ENCODE data around the gene GCC2.

DNA sequence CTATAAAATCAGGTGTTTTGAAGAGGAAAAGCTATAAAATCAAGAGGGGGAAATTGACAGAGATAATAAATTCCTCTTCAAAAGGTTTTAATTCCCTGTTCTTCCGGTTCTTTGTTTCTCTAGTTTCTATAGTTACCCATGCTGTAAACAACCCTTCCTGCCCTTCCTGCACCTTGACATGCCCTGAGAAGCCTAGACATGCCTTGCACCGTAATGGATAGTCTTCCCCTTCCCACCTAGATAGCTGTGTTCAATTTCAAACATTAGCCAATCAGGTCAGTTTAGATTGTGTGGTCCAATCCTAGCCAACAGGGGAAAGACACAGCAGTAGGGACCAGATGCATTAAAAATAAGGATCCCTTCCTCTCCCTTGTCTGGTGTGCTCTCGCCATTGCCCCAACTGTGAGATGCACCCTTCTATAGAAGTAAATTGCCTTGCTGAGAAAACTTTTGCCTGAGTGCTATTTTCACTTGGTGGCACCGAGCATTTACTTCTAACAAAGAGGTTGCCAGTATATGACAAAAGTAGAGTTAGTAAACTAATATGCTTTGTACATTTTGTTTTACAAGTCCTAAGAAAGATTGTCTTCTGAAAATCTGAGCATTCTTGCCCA lies 44.1 kb upstream of the GCC2 start:
- TF ChIP-seq, protein P1, sequence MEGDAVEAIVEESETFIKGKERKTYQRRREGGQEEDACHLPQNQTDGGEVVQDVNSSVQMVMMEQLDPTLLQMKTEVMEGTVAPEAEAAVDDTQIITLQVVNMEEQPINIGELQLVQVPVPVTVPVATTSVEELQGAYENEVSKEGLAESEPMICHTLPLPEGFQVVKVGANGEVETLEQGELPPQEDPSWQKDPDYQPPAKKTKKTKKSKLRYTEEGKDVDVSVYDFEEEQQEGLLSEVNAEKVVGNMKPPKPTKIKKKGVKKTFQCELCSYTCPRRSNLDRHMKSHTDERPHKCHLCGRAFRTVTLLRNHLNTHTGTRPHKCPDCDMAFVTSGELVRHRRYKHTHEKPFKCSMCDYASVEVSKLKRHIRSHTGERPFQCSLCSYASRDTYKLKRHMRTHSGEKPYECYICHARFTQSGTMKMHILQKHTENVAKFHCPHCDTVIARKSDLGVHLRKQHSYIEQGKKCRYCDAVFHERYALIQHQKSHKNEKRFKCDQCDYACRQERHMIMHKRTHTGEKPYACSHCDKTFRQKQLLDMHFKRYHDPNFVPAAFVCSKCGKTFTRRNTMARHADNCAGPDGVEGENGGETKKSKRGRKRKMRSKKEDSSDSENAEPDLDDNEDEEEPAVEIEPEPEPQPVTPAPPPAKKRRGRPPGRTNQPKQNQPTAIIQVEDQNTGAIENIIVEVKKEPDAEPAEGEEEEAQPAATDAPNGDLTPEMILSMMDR (IDR thresholded peaks at IDR 0.05; ENCODE audit: insufficient read depth, low read length) = no peak
- no peak for TF ChIP-seq POLR2AphosphoS5 (IDR thresholded peaks at IDR 0.05; ENCODE audit: low read depth)
- TF ChIP-seq REST (IDR thresholded peaks at IDR 0.05; ENCODE audit: insufficient replicate concordance, low read depth) = no peak
- TF ChIP-seq GABPA (IDR thresholded peaks at IDR 0.05; ENCODE audit: low read depth) = no peak
